ENCODE data around the gene NOVA2.
A peak's percentile ranks its signal among the peaks of the same experiment; 100 is the strongest.

Gene NOVA2

GRCh38 chr19:45994456-45994997 is 20.9 kb upstream of the NOVA2 start:
- ATAC-seq = peak; percentile 26
- TF ChIP-seq RARB (CRISPR knock-in tag; IDR thresholded peaks at IDR 0.05) (no peak), GLIS3 (CRISPR knock-in tag; IDR thresholded peaks at IDR 0.05) (no peak), PATZ1 (CRISPR knock-in tag; IDR thresholded peaks at IDR 0.05; ENCODE audit: borderline replicate concordance) (no peak), BACH2 (CRISPR knock-in tag; IDR thresholded peaks at IDR 0.05; ENCODE audit: borderline replicate concordance) (no peak)

DNA sequence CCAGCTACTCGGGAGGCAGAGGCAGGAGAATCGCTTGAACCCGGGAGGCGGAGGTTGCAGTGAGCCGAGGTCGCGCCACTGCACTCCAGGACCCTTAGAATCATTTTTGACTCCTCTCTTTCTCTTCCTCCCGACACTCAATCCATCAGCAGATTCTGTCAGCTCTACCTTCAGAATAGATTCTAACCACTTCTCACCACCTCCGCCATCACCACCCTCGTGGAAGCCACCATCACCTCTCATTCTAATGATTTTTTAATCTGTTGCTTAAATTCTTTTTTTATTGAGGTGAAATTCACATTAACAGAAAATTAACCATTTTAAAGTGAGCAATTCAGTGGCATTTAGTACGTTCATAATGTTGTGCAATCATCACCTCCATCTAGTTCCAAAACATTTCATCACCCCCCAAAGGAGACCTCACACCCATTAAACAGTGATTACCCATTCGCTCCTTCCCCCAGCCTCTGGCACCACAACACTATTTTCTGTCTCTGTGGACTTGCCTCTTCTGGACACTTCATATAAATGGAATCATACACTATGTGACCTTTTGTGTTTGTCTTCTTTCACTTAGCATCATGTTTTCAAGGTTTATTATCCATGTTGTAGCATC is 16.6 kb upstream of the NOVA2 start:
- no peak for ATAC-seq
- no peak for TF ChIP-seq CREB5 (CRISPR knock-in tag; IDR thresholded peaks at IDR 0.05; ENCODE audit: low read depth)
- no peak for TF ChIP-seq PPARA (CRISPR knock-in tag; IDR thresholded peaks at IDR 0.05; ENCODE audit: borderline replicate concordance)
- no peak for TF ChIP-seq ARNTL (CRISPR knock-in tag; IDR thresholded peaks at IDR 0.05; ENCODE audit: borderline replicate concordance, low read depth)
- no peak for TF ChIP-seq TCF4 (CRISPR knock-in tag; IDR thresholded peaks at IDR 0.05; ENCODE audit: borderline replicate concordance)
- TF ChIP-seq ESRRG (CRISPR knock-in tag; IDR thresholded peaks at IDR 0.05) = no peak
- no peak for TF ChIP-seq ZNF565 (CRISPR knock-in tag; conservative IDR thresholded peaks at IDR 0.05; ENCODE audit: low read depth)
- no peak for TF ChIP-seq ZFP3 (CRISPR knock-in tag; IDR thresholded peaks at IDR 0.05)
- no peak for TF ChIP-seq ZNF8 (CRISPR knock-in tag; IDR thresholded peaks at IDR 0.05)

DNA sequence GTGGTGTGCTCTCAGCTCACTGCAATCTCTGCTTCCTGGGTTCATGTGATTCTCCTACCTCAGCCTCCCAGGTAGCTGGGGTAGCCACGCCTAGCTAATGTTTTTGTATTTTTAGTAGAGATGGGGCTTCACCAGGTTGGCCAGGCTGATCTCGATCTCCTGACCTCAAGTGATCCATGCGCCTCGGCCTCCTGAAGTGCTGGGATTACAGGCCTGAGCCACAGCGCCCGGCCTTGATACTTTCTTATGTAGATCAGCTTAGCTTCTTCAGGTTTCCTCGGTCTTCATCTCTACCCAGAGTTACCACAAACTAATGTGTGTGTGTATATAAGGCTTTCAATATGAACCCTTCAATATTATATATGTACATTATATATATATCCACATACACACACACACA is 11.7 kb upstream of the NOVA2 start:
- ATAC-seq = no peak

More for the DNA sequence above, 11.7 kb upstream of the NOVA2 start:
- TF ChIP-seq BACH2 (CRISPR knock-in tag; IDR thresholded peaks at IDR 0.05; ENCODE audit: borderline replicate concordance) (no peak), CREB5 (CRISPR knock-in tag; IDR thresholded peaks at IDR 0.05; ENCODE audit: low read depth) (no peak), ESRRG (CRISPR knock-in tag; IDR thresholded peaks at IDR 0.05) (no peak), POU6F1 (CRISPR knock-in tag; IDR thresholded peaks at IDR 0.05; ENCODE audit: borderline replicate concordance, low read depth) (no peak), PPARA (CRISPR knock-in tag; IDR thresholded peaks at IDR 0.05; ENCODE audit: borderline replicate concordance) (no peak), ZNF565 (CRISPR knock-in tag; conservative IDR thresholded peaks at IDR 0.05; ENCODE audit: low read depth) (no peak), PATZ1 (CRISPR knock-in tag; IDR thresholded peaks at IDR 0.05; ENCODE audit: borderline replicate concordance) (no peak), ISL1 (CRISPR knock-in tag; IDR thresholded peaks at IDR 0.05) (no peak), ZC3H10 (CRISPR knock-in tag; IDR thresholded peaks at IDR 0.05) (no peak)

Measured in SK-N-SH treated with all-trans-retinoic acid at 6 μM for 48 hours (cell line).